GM19372 (cell line): ENCODE data around the gene TANC1.

ENCODE experiments used
- ATAC-seq: cut with Tn5 transposase; IDR thresholded peaks from one replicate; pipeline ENCODE4 v1.9.1; 2021; ENCODE audit warnings: mild to moderate bottlenecking, low read depth, moderate library complexity; ENCODE audit not compliant: unreplicated experiment

Gene TANC1

GRCh38 chr2:158993721-158994587 is 25.5 kb downstream of the TANC1 start:
- no peak for ATAC-seq

GRCh38 chr2:158994920-158995676 is 26.7 kb downstream of the TANC1 start:
- no peak for ATAC-seq

GRCh38 chr2:158995677-158996049 is 27.2 kb downstream of the TANC1 start:
- no peak for ATAC-seq

- no peak for ATAC-seq
Observed at GRCh38 chr2:158996378-158996993, 28.0 kb downstream of the TANC1 start.

- no peak for ATAC-seq
Observed at GRCh38 chr2:158997037-158997790, 28.8 kb downstream of the TANC1 start.

- ATAC-seq, result no peak
Observed at GRCh38 chr2:158998551-158999248, 30.3 kb downstream of the TANC1 start.

GRCh38 chr2:158999458-158999857 is 31.0 kb downstream of the TANC1 start:
- no peak for ATAC-seq

GRCh38 chr2:159000072-159000471 is 31.6 kb downstream of the TANC1 start:
- ATAC-seq, result no peak

GRCh38 chr2:159002462-159003111 is 34.1 kb downstream of the TANC1 start:
- no peak for ATAC-seq

- no peak for ATAC-seq
Observed at GRCh38 chr2:159003555-159003954, 35.1 kb downstream of the TANC1 start.

- no peak for ATAC-seq
Observed at GRCh38 chr2:159004849-159005248, 36.4 kb downstream of the TANC1 start.

GRCh38 chr2:159009940-159010339 is 41.5 kb downstream of the TANC1 start:
- no peak for ATAC-seq

- ATAC-seq, result no peak
Observed at GRCh38 chr2:159010340-159010739, 41.9 kb downstream of the TANC1 start.

GRCh38 chr2:159010963-159011362 is 42.5 kb downstream of the TANC1 start:
- no peak for ATAC-seq

- no peak for ATAC-seq
Observed at GRCh38 chr2:159012142-159012541, 43.7 kb downstream of the TANC1 start.

GRCh38 chr2:159013103-159013502 is 44.7 kb downstream of the TANC1 start:
- ATAC-seq, result no peak

- no peak for ATAC-seq
Observed at GRCh38 chr2:159015174-159015573, 46.7 kb downstream of the TANC1 start.

GRCh38 chr2:159015823-159016222 is 47.4 kb downstream of the TANC1 start:
- ATAC-seq, result no peak

GRCh38 chr2:159017837-159018236 is 49.4 kb downstream of the TANC1 start:
- no peak for ATAC-seq

- no peak for ATAC-seq
Observed at GRCh38 chr2:159019021-159019420, 50.6 kb downstream of the TANC1 start.
